Activated CD4-positive, alpha-beta T cell treated with anti-CD3 and anti-CD28 coated beads, Interleukin-2, amount 50 U/mL, for 1 hour (primary cell): ENCODE measurements around the gene GBE1.

Experiments
- DNase-seq: peaks from one replicate; pipeline ENCODE4 v3.0.0-alpha.2; 2020

The GBE1 gene

GRCh38 chr3:81601707-81602305, 159.6 kb downstream of the GBE1 start:
- no peak for DNase-seq

GRCh38 chr3:81592101-81592500, 169.3 kb downstream of the GBE1 start:
- DNase-seq: no peak

- DNase-seq: no peak
Observed at GRCh38 chr3:81585937-81586336, 175.5 kb downstream of the GBE1 start.

GRCh38 chr3:81585056-81585455, 176.4 kb downstream of the GBE1 start:
- no peak for DNase-seq

GRCh38 chr3:81581966-81582599, 179.4 kb downstream of the GBE1 start:
- no peak for DNase-seq

GRCh38 chr3:81580355-81580754, 181.1 kb downstream of the GBE1 start:
- no peak for DNase-seq

- no peak for DNase-seq
Observed at GRCh38 chr3:81579744-81580143, 181.7 kb downstream of the GBE1 start.

- DNase-seq: no peak
Observed at GRCh38 chr3:81572201-81572756, 189.2 kb downstream of the GBE1 start.

- DNase-seq: no peak
Observed at GRCh38 chr3:81568378-81568777, 193.1 kb downstream of the GBE1 start.

GRCh38 chr3:81565041-81565440, 196.4 kb downstream of the GBE1 start:
- DNase-seq: no peak

- no peak for DNase-seq
Observed at GRCh38 chr3:81558106-81558505, 203.3 kb downstream of the GBE1 start.

- no peak for DNase-seq
Observed at GRCh38 chr3:81554801-81555200, 206.6 kb downstream of the GBE1 start.

GRCh38 chr3:81554388-81554787, 207.1 kb downstream of the GBE1 start:
- no peak for DNase-seq

- DNase-seq: no peak
Observed at GRCh38 chr3:81550415-81550814, 211.0 kb downstream of the GBE1 start.

- no peak for DNase-seq
Observed at GRCh38 chr3:81549831-81550230, 211.6 kb downstream of the GBE1 start.

- no peak for DNase-seq
Observed at GRCh38 chr3:81549388-81549787, 212.1 kb downstream of the GBE1 start.

- no peak for DNase-seq
Observed at GRCh38 chr3:81545572-81545971, 215.9 kb downstream of the GBE1 start.

- no peak for DNase-seq
Observed at GRCh38 chr3:81544385-81544784, 217.1 kb downstream of the GBE1 start.

GRCh38 chr3:81540787-81541186, 220.7 kb downstream of the GBE1 start:
- DNase-seq: no peak

- DNase-seq: no peak
Observed at GRCh38 chr3:81531846-81532245, 229.6 kb downstream of the GBE1 start.

- no peak for DNase-seq
Observed at GRCh38 chr3:81531263-81531662, 230.2 kb downstream of the GBE1 start.

- no peak for DNase-seq
Observed at GRCh38 chr3:81530180-81530939, 231.1 kb downstream of the GBE1 start.

- DNase-seq: no peak
Observed at GRCh38 chr3:81521855-81522254, 239.6 kb downstream of the GBE1 start.

GRCh38 chr3:81518945-81519344, 242.5 kb downstream of the GBE1 start:
- no peak for DNase-seq
